Activated CD4-positive, alpha-beta T cell treated with anti-CD3 and anti-CD28 coated beads for 36 hours (primary cell): ENCODE measurements around the gene MALAT1. TPM values are rescaled to one million over a fixed set of nuclear protein-coding genes. Genes with fewer than 3 reads are reported as not detected.
"Not testable (repeated sequence)": the region's sequence is repeated elsewhere in the genome, so short reads cannot be mapped to it uniquely, and the experiment has no call there.

Source experiments
- ATAC-seq: fragments of 200-7000 bp; cut with Tn5 transposase; one replicate; pipeline ENCODE4 v1.10.0; 2021; ENCODE audit warnings: mild to moderate bottlenecking, moderate library complexity
- CTCF ChIA-PET: fragments of 350-600 bp; sonication (Branson Sonifier 250); formaldehyde crosslinking; loops from one replicate; lab custom pipeline; 2021; ENCODE audit warnings: antibody characterized with exemption; lab: Charles Lee
- POLR2A ChIA-PET: fragments of 350-600 bp; sonication (Branson Sonifier 250); formaldehyde crosslinking; loops from one replicate; lab custom pipeline; 2021; ENCODE audit warnings: antibody characterized with exemption, inconsistent platforms; lab: Charles Lee
- DNase-seq: peaks from one replicate; pipeline ENCODE4 v3.0.0-alpha.2; 2020
- H3K27ac Mint-ChIP-seq: one replicate; pipeline ENCODE4 v1.8.0; 2021; ENCODE audit warnings: mixed read lengths
- H3K27me3 Mint-ChIP-seq: one replicate; pipeline ENCODE4 v1.8.0; 2021; ENCODE audit warnings: mixed read lengths
- H3K36me3 Mint-ChIP-seq: one replicate; pipeline ENCODE4 v1.8.0; 2021; ENCODE audit warnings: low read depth, mixed read lengths
- H3K4me1 Mint-ChIP-seq: one replicate; pipeline ENCODE4 v1.8.0; 2021; ENCODE audit warnings: mixed read lengths
- H3K4me3 Mint-ChIP-seq: one replicate; pipeline ENCODE4 v1.8.0; 2021; ENCODE audit warnings: mild to moderate bottlenecking, moderate library complexity, mixed read lengths
- H3K9me3 Mint-ChIP-seq: one replicate; pipeline ENCODE4 v1.8.0; 2021; ENCODE audit warnings: low read depth, mixed read lengths
- intact Hi-C, 2 experiments: fragments of 100-400 bp; cut with DNase I in 1 of 2; cut with micrococcal nuclease in 1 of 2; formaldehyde crosslinking; loops; one replicate each; pipeline versions ENCODE4 v1.14.2 to v1.15.1; 2022 to 2024; cut with DNase I, micrococcal nuclease
- total RNA-seq, 2 experiments: library from RNA; stranded (reverse); gene quantifications; one replicate each; pipeline ENCODE4 v1.2.3, GENCODE V29; 2021

The MALAT1 gene
- total RNA-seq, 2 experiments from 2014 or later, result 7,016 to 9,748 TPM

- peak; percentile 48 for DNase-seq
- H3K4me1 Mint-ChIP-seq, result peaks cover 41% of the 10 kb centered on the region
- H3K27me3 Mint-ChIP-seq, ATAC-seq, H3K36me3 Mint-ChIP-seq, H3K9me3 Mint-ChIP-seq, intact Hi-C loops: not testable (repeated sequence)
- H3K27ac Mint-ChIP-seq, result peak overlapping the region; percentile 34
- H3K4me3 Mint-ChIP-seq, result peak overlapping the region; percentile 74
- ChIA-PET CTCF (interaction anchor here (0.5 to 1.5 kb wide), 3 partner anchors 22 to 1335 kb away, joined by 3 read pairs; no protein-coding TSS in a partner anchor), POLR2A (interaction anchor here (0.6 kb wide), 1 partner anchor 13 kb away, joined by 4 read pairs; no protein-coding TSS in a partner anchor)
Observed at GRCh38 chr11:65521777-65522521, 23.1 kb downstream of the MALAT1 start.

DNA sequence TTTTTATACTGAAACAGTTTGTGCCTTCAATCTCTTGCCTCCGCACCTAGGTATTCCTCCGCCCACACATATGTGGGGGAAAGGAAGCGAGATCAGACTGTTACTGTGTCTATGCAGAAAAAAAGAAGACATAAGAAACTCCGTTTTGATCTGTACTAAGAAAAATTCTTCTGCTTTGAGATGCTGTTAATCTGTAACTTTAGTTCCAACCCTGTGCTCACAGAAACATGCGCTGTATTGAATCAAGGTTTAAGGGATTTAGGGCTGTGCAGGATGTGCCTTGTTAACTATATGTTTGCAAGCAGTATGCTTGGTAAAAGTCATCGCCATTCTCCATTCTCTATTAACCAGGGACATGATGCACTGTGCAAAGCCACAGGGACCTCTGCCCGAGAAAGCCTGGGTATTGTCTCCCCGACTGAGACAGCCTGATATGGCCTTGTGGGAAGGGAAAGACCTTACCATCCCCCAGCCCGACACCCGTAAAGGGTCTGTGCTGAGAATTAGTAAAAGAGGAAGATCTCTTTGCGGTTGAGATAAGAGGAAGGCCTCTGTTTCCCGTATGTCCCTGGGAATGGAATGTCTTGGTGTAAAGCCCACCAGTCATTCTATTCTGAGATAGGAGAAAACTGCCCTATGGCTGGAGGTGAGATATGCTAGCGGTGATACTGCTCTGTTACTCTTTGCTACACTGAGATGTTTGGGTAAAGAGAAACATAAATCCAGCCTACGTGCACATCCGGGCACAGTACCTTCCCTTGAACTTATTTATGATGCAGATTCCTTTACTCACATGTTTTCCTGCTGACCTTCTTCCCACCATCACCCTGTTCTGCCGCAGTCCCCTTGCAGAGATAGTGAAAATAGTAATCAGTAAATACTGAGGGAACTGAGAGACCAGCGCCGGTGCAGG is 24.1 kb downstream of the MALAT1 start:
- POLR2A ChIA-PET, result interaction anchor here (1.1 kb wide), 1 partner anchor 17 kb away, joined by 3 read pairs; no protein-coding TSS in a partner anchor
- ATAC-seq, result peak; percentile 23
- intact Hi-C loops, H3K27me3 Mint-ChIP-seq, H3K9me3 Mint-ChIP-seq: not testable (repeated sequence)
- Mint-ChIP-seq H3K4me1 (peaks cover 43% of the 10 kb centered on the region), H3K4me3 (peak overlapping the region; percentile 74), H3K27ac (peak overlapping the region; percentile 93), H3K36me3 (peaks cover 13% of the 10 kb centered on the region)
- peak; percentile 57 for DNase-seq
- CTCF ChIA-PET, result interaction anchor here (1.3 kb wide), 1 partner anchor 107 kb away, joined by 3 read pairs; no protein-coding TSS in a partner anchor

- CTCF ChIA-PET, result interaction anchor here (0.5 to 3.8 kb wide), 2 partner anchors 9 to 17 kb away, joined by 3 to 26 read pairs; no protein-coding TSS in a partner anchor
- intact Hi-C loops, DNase-seq, H3K9me3 Mint-ChIP-seq, H3K27me3 Mint-ChIP-seq: not testable (repeated sequence)
- H3K4me1 Mint-ChIP-seq, result peaks cover 43% of the 10 kb centered on the region
- POLR2A ChIA-PET, result interaction anchor here (0.9 to 1.1 kb wide), 2 partner anchors 17 to 98 kb away, joined by 3 read pairs; no protein-coding TSS in a partner anchor
- ATAC-seq, result peak; percentile 10
- H3K4me3 Mint-ChIP-seq, result peak overlapping the region; percentile 74
- peak overlapping the region; percentile 93 for H3K27ac Mint-ChIP-seq
- peaks cover 13% of the 10 kb centered on the region for H3K36me3 Mint-ChIP-seq
Observed at GRCh38 chr11:65523631-65523968, 24.8 kb downstream of the MALAT1 start.

- ChIA-PET CTCF (interaction anchor here (0.5 to 3.8 kb wide), 5 partner anchors 9 to 256 kb away, joined by 3 to 26 read pairs (median 4); no protein-coding TSS in a partner anchor), POLR2A (interaction anchor here (0.9 to 1.5 kb wide), 4 partner anchors 17 to 99 kb away, joined by 3 to 4 read pairs (median 3); partner anchors contain the start of gene PCNX3)
- H3K27me3 Mint-ChIP-seq, result no peaks in the 10 kb centered on the region
- no peak for DNase-seq
- no peaks in the 10 kb centered on the region for H3K9me3 Mint-ChIP-seq
- ATAC-seq, result peak; percentile 11
- peaks cover 48% of the 10 kb centered on the region for H3K4me1 Mint-ChIP-seq
- intact Hi-C loops, result loop anchor here in 1 of 2 experiments (1.0 to 2.0 kb wide), 2 partner anchors 91 to 395 kb away; partner anchors contain the start of genes C11orf68, DRAP1, MAP3K11 and PCNX3
- peak overlapping the region; percentile 74 for H3K4me3 Mint-ChIP-seq
- H3K27ac Mint-ChIP-seq, result peak overlapping the region; percentile 93
- H3K36me3 Mint-ChIP-seq, result peaks cover 16% of the 10 kb centered on the region
Observed at GRCh38 chr11:65524014-65524740, 25.3 kb downstream of the MALAT1 start.

- H3K27ac Mint-ChIP-seq, result peak within 1 kb of the TSS; percentile 93
- peaks cover 51% of the 10 kb centered on the region for H3K4me1 Mint-ChIP-seq
- H3K9me3 Mint-ChIP-seq, result no peaks in the 10 kb centered on the region
- DNase-seq (peak; percentile 91), ATAC-seq (peak; percentile 85)
- H3K27me3 Mint-ChIP-seq, result no peaks in the 10 kb centered on the region
- ChIA-PET CTCF (interaction anchor here (0.6 to 3.8 kb wide), 7 partner anchors 16 to 255 kb away, joined by 3 to 26 read pairs (median 4); no protein-coding TSS in a partner anchor), POLR2A (interaction anchor here (0.6 to 1.5 kb wide), 6 partner anchors 14 to 104 kb away, joined by 3 to 8 read pairs (median 3); partner anchors contain the start of genes MALAT1 and PCNX3)
- peaks cover 16% of the 10 kb centered on the region for H3K36me3 Mint-ChIP-seq
- intact Hi-C loops, result loop anchor here in 1 of 2 experiments (1.0 to 2.0 kb wide), 8 partner anchors 15 to 477 kb away; partner anchors contain the start of genes BANF1, C11orf68, DRAP1 and EIF1AD
- H3K4me3 Mint-ChIP-seq, result peak within 1 kb of the TSS; percentile 86
Observed at GRCh38 chr11:65524741-65525545, 26.1 kb downstream of the MALAT1 start, which contains the start of gene SCYL1. Gene SCYL1, plus strand, starts transcription at chr11:65525083. Its CDS starts 71 bp downstream, at chr11:65525154.

GRCh38 chr11:65525546-65526480 is 27.0 kb downstream of the MALAT1 start:
- Mint-ChIP-seq H3K36me3 (peaks cover 18% of the 10 kb centered on the region), H3K27me3 (no peaks in the 10 kb centered on the region), H3K27ac (peak overlapping the region; percentile 69), H3K4me1 (peaks cover 51% of the 10 kb centered on the region), H3K9me3 (no peaks in the 10 kb centered on the region), H3K4me3 (peak overlapping the region; percentile 86)
- ChIA-PET POLR2A (interaction anchor here (0.6 to 1.5 kb wide), 5 partner anchors 13 to 105 kb away, joined by 3 to 8 read pairs (median 3); partner anchors contain the start of genes MALAT1 and PCNX3), CTCF (interaction anchor here (0.6 to 3.8 kb wide), 10 partner anchors 15 to 592 kb away, joined by 3 to 26 read pairs (median 4); no protein-coding TSS in a partner anchor)
- DNase-seq, result no peak
- intact Hi-C loops, result loop anchor here in 1 of 2 experiments (1.0 to 2.0 kb wide), 7 partner anchors 14 to 476 kb away; partner anchors contain the start of genes BANF1, EIF1AD, MAP3K11 and PCNX3
- ATAC-seq, result peak; percentile 11

GRCh38 chr11:65526744-65527143 is 27.9 kb downstream of the MALAT1 start:
- ChIA-PET CTCF (interaction anchor here (0.7 to 3.8 kb wide), 4 partner anchors 9 to 195 kb away, joined by 3 to 26 read pairs (median 3); no protein-coding TSS in a partner anchor), POLR2A (interaction anchor here (0.5 kb wide), 1 partner anchor 748 kb away, joined by 3 read pairs; no protein-coding TSS in a partner anchor)
- H3K27ac Mint-ChIP-seq, result no peak overlapping the region
- H3K27me3 Mint-ChIP-seq, result no peaks in the 10 kb centered on the region
- intact Hi-C loops, result no loop called here
- DNase-seq (no peak), ATAC-seq (no peak)
- H3K4me3 Mint-ChIP-seq, result peak overlapping the region; percentile 86
- H3K4me1 Mint-ChIP-seq, result peaks cover 48% of the 10 kb centered on the region
- no peaks in the 10 kb centered on the region for H3K9me3 Mint-ChIP-seq
- peaks cover 27% of the 10 kb centered on the region for H3K36me3 Mint-ChIP-seq

DNA sequence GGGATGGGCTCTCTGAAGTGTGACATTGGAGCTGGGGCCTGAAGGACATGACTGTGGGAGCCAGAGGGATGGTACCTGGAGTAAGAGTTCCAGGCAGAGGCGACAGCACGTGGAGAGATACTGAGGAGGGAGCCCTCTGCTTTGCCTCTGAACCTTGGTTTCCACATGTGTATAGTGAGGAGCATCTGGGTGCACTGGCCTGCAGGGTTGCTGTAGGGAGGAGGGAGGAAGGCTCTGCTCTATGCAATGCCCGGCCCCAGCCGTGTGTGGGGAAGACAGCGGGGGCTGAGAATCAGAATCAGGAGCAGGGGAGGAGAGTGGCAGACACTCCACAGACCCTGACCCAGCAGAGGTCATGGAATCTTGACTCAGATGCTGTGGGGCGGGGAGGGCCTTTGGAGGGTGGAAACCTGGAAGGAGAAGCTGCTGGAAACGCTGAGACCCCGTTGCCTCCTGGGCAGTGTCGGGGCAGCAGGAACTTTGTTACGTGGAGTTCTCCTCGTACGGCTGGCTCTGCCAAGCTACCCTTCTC is 30.0 kb downstream of the MALAT1 start:
- Mint-ChIP-seq H3K9me3 (no peaks in the 10 kb centered on the region), H3K27ac (no peak overlapping the region), H3K4me1 (peaks cover 30% of the 10 kb centered on the region), H3K36me3 (peaks cover 33% of the 10 kb centered on the region), H3K27me3 (no peaks in the 10 kb centered on the region), H3K4me3 (no peak overlapping the region)
- CTCF ChIA-PET, result interaction anchor here (0.6 to 1.1 kb wide), 3 partner anchors 8 to 42 kb away, joined by 3 to 4 read pairs (median 4); no protein-coding TSS in a partner anchor
- ATAC-seq, result no peak
- no peak for DNase-seq
- POLR2A ChIA-PET, result interaction anchor here (0.5 kb wide), 1 partner anchor 261 kb away, joined by 5 read pairs; no protein-coding TSS in a partner anchor
- intact Hi-C loops, result no loop called here
